AG04449 (cell line): ENCODE results near the gene FOXN3.

Source experiments
- CTCF ChIA-PET: fragments of 350-600 bp; formaldehyde crosslinking; extraction: SDS; loops from one replicate; lab custom pipeline; 2021; ENCODE audit warnings: antibody characterized with exemption; lab: Yijun Ruan, JAX
- POLR2A ChIA-PET: fragments of 400-600, 350-600 bp; formaldehyde crosslinking; extraction: SDS; loops from one replicate; lab custom pipeline; 2020; ENCODE audit warnings: antibody characterized with exemption, inconsistent platforms; lab: Yijun Ruan, JAX
- DNase-seq: peaks from one replicate; pipeline ENCODE4 v3.0.0-alpha.2; 2010; ENCODE audit warnings: low read depth, low spot score
- H3K4me3 ChIP-seq: 2 replicates; pipeline ENCODE4 v1.5.1; 2011; ENCODE audit warnings: low read depth, mild to moderate bottlenecking, control low read depth, low read length
- TF ChIP-seq, protein P1 (sequence below): IDR thresholded peaks from one replicate; pipeline ENCODE4 v1.5.1; 2011; ENCODE audit warnings: mild to moderate bottlenecking, moderate library complexity, low read length, control low read depth, inconsistent platforms; ENCODE audit not compliant: insufficient read depth; ENCODE audit errors: missing control alignments

FOXN3 gene

DNA sequence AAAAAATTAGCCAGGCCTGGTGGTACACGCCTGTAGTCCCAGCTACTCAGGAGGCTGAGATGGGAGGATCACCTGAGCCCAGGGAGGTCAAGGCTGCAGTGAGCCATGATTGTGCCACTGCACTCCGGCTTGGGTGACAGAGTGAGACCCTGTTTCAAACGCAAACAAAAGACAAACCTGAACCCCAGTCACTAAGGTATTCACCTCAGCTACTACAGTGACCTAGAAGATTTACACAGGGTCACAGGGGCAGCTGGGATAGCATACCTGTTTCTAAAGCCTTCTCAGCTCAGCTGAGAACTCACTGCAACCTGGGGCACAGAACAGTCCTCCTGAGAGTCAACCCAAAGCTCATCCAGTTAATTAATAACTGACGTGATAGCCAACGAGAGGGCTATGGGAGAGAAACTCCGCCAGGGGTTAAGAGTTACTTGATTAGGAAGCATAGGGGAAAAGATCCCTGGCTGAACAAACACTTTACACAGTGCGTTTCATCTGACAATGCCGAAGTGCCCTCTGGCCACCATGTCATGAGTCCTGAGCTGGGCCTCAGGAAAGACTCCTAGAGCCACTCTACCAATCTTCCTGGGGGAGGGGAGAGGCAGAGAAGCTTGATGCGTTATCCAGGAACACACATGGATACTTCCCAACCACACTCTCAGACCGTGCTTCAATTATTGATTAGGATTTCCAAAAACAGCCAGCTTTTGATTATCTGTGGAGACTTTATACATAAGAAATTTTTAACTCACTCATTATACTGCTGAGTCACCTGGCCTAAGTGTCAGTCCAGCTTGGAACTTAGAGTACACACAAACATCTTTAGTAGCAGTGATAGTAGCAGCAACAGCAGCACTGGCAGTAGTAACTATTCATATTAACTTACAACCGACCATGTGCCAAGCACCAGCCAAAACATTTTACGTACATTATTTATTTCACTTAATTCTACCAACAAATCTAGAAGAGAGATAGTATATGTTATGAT is 48.2 kb downstream of the FOXN3 start:
- POLR2A ChIA-PET: interaction anchor here (0.6 kb wide), 1 partner anchor 9 kb away, joined by 3 read pairs; no protein-coding TSS in a partner anchor
- no peak for DNase-seq

GRCh38 chr14:89367779-89368120 is 49.3 kb downstream of the FOXN3 start:
- CTCF ChIA-PET: no interaction called here

More for the DNA sequence above, 48.2 kb downstream of the FOXN3 start:
- TF ChIP-seq, protein P1, sequence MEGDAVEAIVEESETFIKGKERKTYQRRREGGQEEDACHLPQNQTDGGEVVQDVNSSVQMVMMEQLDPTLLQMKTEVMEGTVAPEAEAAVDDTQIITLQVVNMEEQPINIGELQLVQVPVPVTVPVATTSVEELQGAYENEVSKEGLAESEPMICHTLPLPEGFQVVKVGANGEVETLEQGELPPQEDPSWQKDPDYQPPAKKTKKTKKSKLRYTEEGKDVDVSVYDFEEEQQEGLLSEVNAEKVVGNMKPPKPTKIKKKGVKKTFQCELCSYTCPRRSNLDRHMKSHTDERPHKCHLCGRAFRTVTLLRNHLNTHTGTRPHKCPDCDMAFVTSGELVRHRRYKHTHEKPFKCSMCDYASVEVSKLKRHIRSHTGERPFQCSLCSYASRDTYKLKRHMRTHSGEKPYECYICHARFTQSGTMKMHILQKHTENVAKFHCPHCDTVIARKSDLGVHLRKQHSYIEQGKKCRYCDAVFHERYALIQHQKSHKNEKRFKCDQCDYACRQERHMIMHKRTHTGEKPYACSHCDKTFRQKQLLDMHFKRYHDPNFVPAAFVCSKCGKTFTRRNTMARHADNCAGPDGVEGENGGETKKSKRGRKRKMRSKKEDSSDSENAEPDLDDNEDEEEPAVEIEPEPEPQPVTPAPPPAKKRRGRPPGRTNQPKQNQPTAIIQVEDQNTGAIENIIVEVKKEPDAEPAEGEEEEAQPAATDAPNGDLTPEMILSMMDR: no peak
- CTCF ChIA-PET: interaction anchor here (0.5 to 1.2 kb wide), 4 partner anchors 12 to 328 kb away, joined by 3 read pairs; no protein-coding TSS in a partner anchor
- H3K4me3 ChIP-seq: no peak overlapping the region

GRCh38 chr14:89366864-89367778 is 49.9 kb downstream of the FOXN3 start:
- TF ChIP-seq, protein P1: no peak
- ChIA-PET CTCF (no interaction called here), POLR2A (interaction anchor here (0.6 kb wide), 1 partner anchor 96 kb away, joined by 3 read pairs; no protein-coding TSS in a partner anchor)
- H3K4me3 ChIP-seq: no peak overlapping the region
- no peak for DNase-seq

More at GRCh38 chr14:89367779-89368120, 49.3 kb downstream of the FOXN3 start:
- DNase-seq: no peak
- POLR2A ChIA-PET: interaction anchor here (0.6 kb wide), 1 partner anchor 97 kb away, joined by 3 read pairs; no protein-coding TSS in a partner anchor
- no peak overlapping the region for H3K4me3 ChIP-seq
- TF ChIP-seq, protein P1: no peak

GRCh38 chr14:89365061-89365801 is 51.8 kb downstream of the FOXN3 start:
- TF ChIP-seq, protein P1: no peak
- ChIA-PET POLR2A (interaction anchor here (0.5 kb wide), 1 partner anchor 187 kb away, joined by 3 read pairs; no protein-coding TSS in a partner anchor), CTCF (interaction anchor here (1.0 kb wide), 1 partner anchor 12 kb away, joined by 3 read pairs; no protein-coding TSS in a partner anchor)
- DNase-seq: no peak
- H3K4me3 ChIP-seq: no peak overlapping the region

- TF ChIP-seq, protein P1: no peak
- no peak for DNase-seq
- ChIA-PET POLR2A (no interaction called here), CTCF (interaction anchor here (1.0 kb wide), 1 partner anchor 11 kb away, joined by 3 read pairs; no protein-coding TSS in a partner anchor)
- H3K4me3 ChIP-seq: no peak overlapping the region
Observed at GRCh38 chr14:89364316-89364715, 52.7 kb downstream of the FOXN3 start.
